Panc1 (cell line): ENCODE results near the gene TSSK3.

Source experiments
- CTCF ChIP-seq: fragments of 450-650 bp; IDR thresholded peaks from 2 replicates; pipeline ENCODE4 v1.5.1; 2017; ENCODE audit warnings: mild to moderate bottlenecking
- POLR2AphosphoS5 ChIP-seq: IDR thresholded peaks from 2 replicates; pipeline ENCODE4 v1.6.1; 2012; ENCODE audit warnings: mild to moderate bottlenecking, low read depth, low read length, moderate library complexity

DNA sequence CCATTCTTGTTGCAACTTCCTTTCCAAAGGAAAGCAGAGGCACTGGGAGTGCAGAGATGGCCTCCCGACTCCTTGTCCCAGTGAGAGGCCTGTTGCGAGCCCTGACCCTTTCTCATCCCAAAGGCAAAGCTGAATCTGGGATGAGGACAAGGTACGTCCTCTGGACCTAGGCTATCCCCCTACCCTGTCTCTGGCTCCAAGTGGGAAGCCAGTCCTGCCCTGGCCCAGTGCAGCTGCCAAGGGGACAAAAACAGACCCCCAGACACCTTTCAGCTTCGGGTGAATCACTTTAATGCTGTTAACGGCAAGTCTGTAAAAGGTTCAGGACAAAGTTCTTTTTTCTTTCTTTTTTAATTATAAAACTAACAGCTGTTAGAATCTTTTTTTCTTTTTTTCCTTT lies 2.5 kb downstream of the TSSK3 start:
- TF ChIP-seq CTCF (no peak), POLR2AphosphoS5 (no peak)
